ENCODE data around the gene HDAC11. TPM values are rescaled to one million over a fixed set of nuclear protein-coding genes. Genes with fewer than 3 reads are reported as not detected.

Gene HDAC11
- total RNA-seq, 3 donors from 2014 or later = 14.2 to 21.7 (median 14.4) TPM

DNA sequence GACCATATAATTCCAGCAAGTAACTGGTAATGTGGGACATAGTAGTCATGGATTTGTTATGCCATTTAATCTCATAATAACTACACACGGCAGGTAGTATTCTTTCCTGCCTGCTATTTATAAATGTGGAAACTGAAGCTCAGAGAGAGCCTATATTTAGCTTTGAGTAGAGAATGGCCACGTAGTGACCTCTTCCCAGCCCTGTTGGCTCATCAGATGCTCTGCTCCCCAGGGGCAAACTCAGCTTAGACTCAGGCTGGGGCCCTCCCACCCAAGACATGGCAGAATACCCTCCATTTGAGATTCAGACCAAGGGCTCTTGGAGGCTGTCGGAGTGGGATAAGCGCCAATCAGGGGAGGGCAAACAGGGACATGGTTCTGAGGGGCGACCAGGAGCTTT is 17.3 kb upstream of the HDAC11 start:
- Histone ChIP-seq H3K4me1 (no peaks in the 10 kb centered on the region), H3K4me3 (no peak overlapping the region), H3K27me3 (no peaks in the 10 kb centered on the region), H3K36me3 (no peaks in the 10 kb centered on the region), H3K27ac (no peak overlapping the region), H3K9me3 (no peaks in the 10 kb centered on the region)
- intact Hi-C loops (cut with DNase I; ENCODE audit: low total_unique reads) = no loop called here
- no peak for TF ChIP-seq POLR2AphosphoS5 (IDR thresholded peaks at IDR 0.05)
- TF ChIP-seq, protein P1, sequence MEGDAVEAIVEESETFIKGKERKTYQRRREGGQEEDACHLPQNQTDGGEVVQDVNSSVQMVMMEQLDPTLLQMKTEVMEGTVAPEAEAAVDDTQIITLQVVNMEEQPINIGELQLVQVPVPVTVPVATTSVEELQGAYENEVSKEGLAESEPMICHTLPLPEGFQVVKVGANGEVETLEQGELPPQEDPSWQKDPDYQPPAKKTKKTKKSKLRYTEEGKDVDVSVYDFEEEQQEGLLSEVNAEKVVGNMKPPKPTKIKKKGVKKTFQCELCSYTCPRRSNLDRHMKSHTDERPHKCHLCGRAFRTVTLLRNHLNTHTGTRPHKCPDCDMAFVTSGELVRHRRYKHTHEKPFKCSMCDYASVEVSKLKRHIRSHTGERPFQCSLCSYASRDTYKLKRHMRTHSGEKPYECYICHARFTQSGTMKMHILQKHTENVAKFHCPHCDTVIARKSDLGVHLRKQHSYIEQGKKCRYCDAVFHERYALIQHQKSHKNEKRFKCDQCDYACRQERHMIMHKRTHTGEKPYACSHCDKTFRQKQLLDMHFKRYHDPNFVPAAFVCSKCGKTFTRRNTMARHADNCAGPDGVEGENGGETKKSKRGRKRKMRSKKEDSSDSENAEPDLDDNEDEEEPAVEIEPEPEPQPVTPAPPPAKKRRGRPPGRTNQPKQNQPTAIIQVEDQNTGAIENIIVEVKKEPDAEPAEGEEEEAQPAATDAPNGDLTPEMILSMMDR (IDR thresholded peaks at IDR 0.05) = no peak
- no peak for TF ChIP-seq POLR2A (IDR thresholded peaks at IDR 0.05)
- no peak for DNase-seq (ENCODE audit: low spot score in 2 of 2)

DNA sequence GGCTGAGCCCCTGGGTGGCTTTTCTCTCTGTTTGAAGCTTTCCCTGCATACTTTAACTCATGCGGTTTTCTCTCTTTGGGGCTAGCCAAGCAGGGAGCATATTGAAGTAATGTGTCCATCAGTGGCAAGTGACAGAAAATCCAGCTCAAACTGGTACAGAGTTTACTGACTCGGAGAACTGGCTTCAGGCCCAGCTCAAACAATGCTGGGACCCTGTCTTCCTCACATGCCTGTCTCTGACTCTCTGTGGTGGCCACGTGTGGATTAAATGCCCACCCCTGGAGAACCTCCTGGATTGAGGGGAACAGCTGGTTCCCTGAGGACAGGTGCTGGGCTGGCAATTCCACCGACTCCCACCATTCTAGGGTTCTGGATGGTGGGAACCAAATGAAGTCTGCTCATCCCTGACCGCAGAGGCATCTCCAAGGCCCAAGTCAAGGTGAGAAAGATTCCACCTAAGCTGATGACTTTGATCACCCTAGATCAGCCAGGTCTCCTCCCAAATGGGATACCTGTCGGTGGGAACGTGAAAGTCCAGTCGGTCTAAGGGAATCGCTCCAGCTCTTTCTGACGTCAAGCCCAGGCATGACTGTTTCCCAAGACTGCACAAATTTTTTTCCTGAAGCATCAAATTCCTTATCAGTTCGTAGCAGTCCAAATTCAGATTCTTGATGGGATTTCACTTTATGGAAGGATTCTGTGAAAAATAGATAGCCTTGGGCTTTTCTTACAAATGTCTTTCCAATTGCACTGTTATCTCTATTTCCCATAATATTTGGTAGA is 16.3 kb upstream of the HDAC11 start:
- Histone ChIP-seq H3K4me3 (no peak overlapping the region), H3K27me3 (no peaks in the 10 kb centered on the region), H3K27ac (no peak overlapping the region), H3K9me3 (no peaks in the 10 kb centered on the region), H3K4me1 (no peaks in the 10 kb centered on the region), H3K36me3 (no peaks in the 10 kb centered on the region)
- intact Hi-C loops (cut with DNase I; ENCODE audit: low total_unique reads) = no loop called here
- no peak for DNase-seq (ENCODE audit: low spot score in 2 of 2)
- TF ChIP-seq, protein P1 (IDR thresholded peaks at IDR 0.05) = no peak
- no peak for TF ChIP-seq POLR2AphosphoS5 (IDR thresholded peaks at IDR 0.05)
- no peak for TF ChIP-seq POLR2A (IDR thresholded peaks at IDR 0.05)

DNA sequence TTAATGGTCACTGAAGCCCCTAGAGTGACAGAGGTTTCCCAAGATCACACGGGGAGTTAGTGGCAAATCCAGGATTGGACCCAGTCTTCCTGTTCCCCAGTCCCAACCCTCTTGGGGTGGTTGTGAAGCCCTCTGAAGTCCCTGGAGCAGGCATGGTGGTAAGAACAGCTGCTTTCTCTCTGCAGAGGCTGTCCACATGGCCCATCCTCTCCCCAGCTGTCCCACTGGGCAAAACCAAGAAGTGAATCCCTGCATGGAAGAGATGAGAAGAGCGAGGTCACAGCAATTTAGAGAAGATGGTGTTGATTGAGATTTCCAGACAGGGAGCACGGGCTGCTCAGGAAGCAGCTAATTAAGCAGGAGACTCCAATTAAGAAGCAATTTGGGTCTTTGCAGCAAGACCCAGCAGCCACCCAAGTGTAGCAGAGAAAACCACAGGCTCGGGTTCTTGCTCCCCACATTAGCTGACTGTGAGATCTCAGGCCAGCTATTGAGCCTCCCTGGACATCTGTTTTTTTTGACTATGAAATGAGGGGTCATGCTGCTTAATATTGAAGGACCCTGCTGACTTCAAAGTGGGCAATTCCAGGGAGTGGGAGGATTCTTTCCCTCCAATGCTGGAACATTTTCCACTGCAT is 14.8 kb upstream of the HDAC11 start:
- Histone ChIP-seq H3K36me3 (no peaks in the 10 kb centered on the region), H3K4me3 (no peak overlapping the region), H3K27me3 (no peaks in the 10 kb centered on the region), H3K9me3 (no peaks in the 10 kb centered on the region), H3K27ac (no peak overlapping the region), H3K4me1 (no peaks in the 10 kb centered on the region)
- TF ChIP-seq POLR2A (IDR thresholded peaks at IDR 0.05) (no peak), POLR2AphosphoS5 (IDR thresholded peaks at IDR 0.05) (no peak)
- TF ChIP-seq, protein P1 (IDR thresholded peaks at IDR 0.05) = no peak
- intact Hi-C loops (cut with DNase I; ENCODE audit: low total_unique reads) = no loop called here
- no peak for DNase-seq (ENCODE audit: low spot score in 2 of 2)

DNA sequence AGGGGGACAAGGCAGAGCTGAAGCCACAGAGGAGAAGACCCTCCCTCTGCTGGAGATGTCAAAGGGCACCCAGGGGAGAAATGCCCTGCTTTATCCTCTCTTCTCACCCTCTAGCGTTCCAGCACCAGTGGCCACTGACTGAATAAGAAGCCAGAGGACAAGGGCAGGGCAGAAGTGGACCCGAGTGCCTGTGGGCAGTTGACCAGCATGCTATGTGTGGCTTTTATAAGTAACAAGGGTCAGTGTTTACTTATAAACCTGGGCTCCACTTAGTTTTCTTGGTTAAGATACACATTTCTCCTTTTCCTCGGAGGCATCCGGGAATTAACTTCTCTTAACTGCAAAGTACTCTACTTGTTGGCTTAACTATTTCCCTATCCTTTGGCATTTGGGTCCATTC is 13.3 kb upstream of the HDAC11 start:
- H3K4me3 ChIP-seq = no peak overlapping the region
- H3K4me1 ChIP-seq = no peaks in the 10 kb centered on the region
- intact Hi-C loops (cut with DNase I; ENCODE audit: low total_unique reads) = no loop called here
- TF ChIP-seq POLR2AphosphoS5 (IDR thresholded peaks at IDR 0.05) (no peak), POLR2A (IDR thresholded peaks at IDR 0.05) (no peak)
- TF ChIP-seq, protein P1 (IDR thresholded peaks at IDR 0.05) = no peak
- DNase-seq (ENCODE audit: low spot score in 2 of 2) = no peak
- H3K27ac ChIP-seq = no peak overlapping the region
- H3K9me3 ChIP-seq = no peaks in the 10 kb centered on the region
- H3K27me3 ChIP-seq = no peaks in the 10 kb centered on the region
- no peaks in the 10 kb centered on the region for H3K36me3 ChIP-seq

DNA sequence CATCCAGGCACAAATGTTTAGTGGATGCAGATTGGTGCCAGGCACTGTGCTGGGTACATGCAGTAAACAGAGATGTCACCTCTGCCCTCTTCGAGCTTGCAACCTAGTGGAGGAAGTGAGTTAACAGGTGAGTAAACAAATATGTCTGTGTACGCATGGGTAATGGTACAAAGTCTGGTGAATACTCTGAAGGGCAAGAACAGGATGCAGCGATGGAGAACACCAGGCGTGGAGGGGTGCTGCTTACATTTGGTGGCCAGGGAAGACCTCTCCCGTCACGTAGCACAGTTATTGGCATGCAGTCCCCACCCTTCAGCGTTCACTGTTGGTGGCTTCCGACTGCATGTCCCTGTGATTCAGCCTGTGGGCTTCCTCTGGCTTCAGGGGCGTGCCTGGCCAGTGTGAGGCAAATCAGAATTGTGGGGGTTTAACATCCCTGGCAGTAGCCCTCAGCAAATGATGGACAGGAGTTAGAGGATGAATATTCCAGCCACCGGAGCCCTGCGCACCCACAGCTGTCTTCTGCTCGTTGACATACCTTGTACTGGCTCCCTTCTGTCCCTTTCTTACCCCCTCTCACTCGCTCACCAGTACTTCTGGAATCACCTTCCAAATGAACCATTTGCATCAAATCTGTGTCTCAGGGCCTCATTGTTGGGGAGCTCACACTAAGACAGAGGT is 9.1 kb upstream of the HDAC11 start:
- H3K27ac ChIP-seq = no peak overlapping the region
- DNase-seq (ENCODE audit: low spot score in 2 of 2) = no peak
- intact Hi-C loops (cut with DNase I; ENCODE audit: low total_unique reads) = no loop called here

More for the DNA sequence above, 9.1 kb upstream of the HDAC11 start:
- Histone ChIP-seq H3K4me3 (no peak overlapping the region), H3K4me1 (no peaks in the 10 kb centered on the region), H3K9me3 (no peaks in the 10 kb centered on the region), H3K36me3 (no peaks in the 10 kb centered on the region), H3K27me3 (no peaks in the 10 kb centered on the region)
- TF ChIP-seq, protein P1 (IDR thresholded peaks at IDR 0.05) = no peak
- TF ChIP-seq POLR2AphosphoS5 (IDR thresholded peaks at IDR 0.05) = no peak
- TF ChIP-seq POLR2A (IDR thresholded peaks at IDR 0.05) = no peak
